H1 (cell line): ENCODE results near the gene SEMA6A. TPM values are rescaled to one million over a fixed set of nuclear protein-coding genes. Genes with fewer than 3 reads are reported as not detected.

ENCODE experiments used
- CBX5 ChIP-seq: fragments of 300-800, 300-1000 bp; sonication (generic); IDR thresholded peaks from 2 replicates; pipeline ENCODE4 v1.7.1; 2016; ENCODE audit warnings: antibody characterized with exemption, low read length, low read depth
- EGR1 ChIP-seq: IDR thresholded peaks from 2 replicates; pipeline ENCODE4 v1.6.1; 2011; ENCODE audit warnings: low read depth, low read length, borderline replicate concordance
- EZH2 ChIP-seq: fragments of 200-600 bp; sonication (generic); IDR thresholded peaks from 2 replicates; pipeline ENCODE4 v1.7.1; 2012; ENCODE audit warnings: low read depth, mild to moderate bottlenecking, moderate library complexity, low read length, inconsistent platforms; ENCODE audit not compliant: severe bottlenecking
- GABPA ChIP-seq: IDR thresholded peaks from 2 replicates; pipeline ENCODE4 v1.6.1; 2011; ENCODE audit warnings: mild to moderate bottlenecking, low read length, moderate library complexity, borderline replicate concordance; ENCODE audit not compliant: insufficient read depth
- GTF2F1 ChIP-seq: IDR thresholded peaks from 2 replicates; pipeline ENCODE4 v1.6.1; 2012; ENCODE audit warnings: low read depth, low read length, improper control_type of control experiment, borderline replicate concordance
- HDAC6 ChIP-seq: IDR thresholded peaks from one replicate; pipeline ENCODE4 v1.7.1; 2012; ENCODE audit warnings: low read depth, mild to moderate bottlenecking, inconsistent platforms, low read length, moderate library complexity
- NRF1 ChIP-seq: IDR thresholded peaks from 2 replicates; pipeline ENCODE4 v1.6.1; 2011; ENCODE audit warnings: mild to moderate bottlenecking, low read depth, low read length, improper control_type of control experiment
- RBBP5 ChIP-seq: IDR thresholded peaks from 2 replicates; pipeline ENCODE4 v1.7.1; 2012; ENCODE audit warnings: low read depth, mild to moderate bottlenecking, inconsistent platforms, low read length, moderate library complexity, borderline replicate concordance
- SP4 ChIP-seq: IDR thresholded peaks from 2 replicates; pipeline ENCODE4 v1.6.1; 2012; ENCODE audit warnings: low read length, inconsistent platforms
- TBP ChIP-seq: IDR thresholded peaks from 2 replicates; pipeline ENCODE4 v1.6.1; 2011; ENCODE audit warnings: low read depth, low read length, improper control_type of control experiment
- polyA plus RNA-seq, 7 experiments: library from polyadenylated mRNA; depleted of rRNA in 3 of 7; stranded (reverse) in 5 of 7; unstranded in 2 of 7; fragments of >200 nt in 5 of 7; fragments of 200-250 nt in 2 of 7; gene quantifications; 1 replicate in 5 of 7; 2 replicates in 1 of 7; 4 replicates in 1 of 7; pipeline versions ENCODE4 v1.2.1 to v1.2.3, GENCODE V29; 2011 to 2013; ENCODE audit warnings: missing spikeins in 2 of 7, mixed read lengths in 2 of 7
- total RNA-seq: library from RNA; stranded (reverse); fragmentation: NEBNext Ultra II Directional; extraction: Animal tissue kit (Norgen Biotek cat#: 25700); gene quantifications from 2 replicates; pipeline ENCODE4 v1.2.1, GENCODE V29; 2021
- TF ChIP-seq, protein P1 (sequence below): fragments of 300-600 bp; sonication (generic); IDR thresholded peaks from 2 replicates; pipeline ENCODE4 v1.7.1; 2012; ENCODE audit warnings: low read length, moderate library complexity, mild to moderate bottlenecking, inconsistent platforms; ENCODE audit not compliant: insufficient replicate concordance
- TF ChIP-seq, protein P2 (sequence below): IDR thresholded peaks from 2 replicates; pipeline ENCODE4 v1.6.1; 2012; ENCODE audit warnings: inconsistent platforms

SEMA6A gene
- total and polyA plus RNA-seq, 2 of the 8 experiments (the other 6 are each of a cell fraction or from before 2014, with no cell fraction given): 78.3 to 277 TPM

DNA sequence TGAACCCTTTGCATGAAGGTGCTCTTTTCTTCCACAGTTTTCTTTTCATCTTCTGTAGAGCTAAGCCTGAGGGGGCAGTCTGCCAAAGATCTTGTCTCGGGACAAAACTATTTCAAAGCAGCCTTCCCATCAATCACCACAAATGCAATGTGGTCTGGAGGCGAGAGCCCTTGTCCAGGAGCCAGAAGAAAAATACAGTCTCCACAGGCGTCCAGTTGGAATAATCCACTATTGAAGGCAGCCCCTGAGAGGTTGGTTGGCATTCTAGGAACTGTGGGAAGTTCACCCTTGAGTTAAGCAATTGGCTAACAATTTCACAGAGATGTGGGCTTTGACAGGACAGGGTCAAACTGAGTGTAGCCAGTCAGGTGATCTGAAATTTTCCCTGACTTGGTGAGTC lies 72.0 kb downstream of the SEMA6A start (continued):
- TF ChIP-seq, protein P1, sequence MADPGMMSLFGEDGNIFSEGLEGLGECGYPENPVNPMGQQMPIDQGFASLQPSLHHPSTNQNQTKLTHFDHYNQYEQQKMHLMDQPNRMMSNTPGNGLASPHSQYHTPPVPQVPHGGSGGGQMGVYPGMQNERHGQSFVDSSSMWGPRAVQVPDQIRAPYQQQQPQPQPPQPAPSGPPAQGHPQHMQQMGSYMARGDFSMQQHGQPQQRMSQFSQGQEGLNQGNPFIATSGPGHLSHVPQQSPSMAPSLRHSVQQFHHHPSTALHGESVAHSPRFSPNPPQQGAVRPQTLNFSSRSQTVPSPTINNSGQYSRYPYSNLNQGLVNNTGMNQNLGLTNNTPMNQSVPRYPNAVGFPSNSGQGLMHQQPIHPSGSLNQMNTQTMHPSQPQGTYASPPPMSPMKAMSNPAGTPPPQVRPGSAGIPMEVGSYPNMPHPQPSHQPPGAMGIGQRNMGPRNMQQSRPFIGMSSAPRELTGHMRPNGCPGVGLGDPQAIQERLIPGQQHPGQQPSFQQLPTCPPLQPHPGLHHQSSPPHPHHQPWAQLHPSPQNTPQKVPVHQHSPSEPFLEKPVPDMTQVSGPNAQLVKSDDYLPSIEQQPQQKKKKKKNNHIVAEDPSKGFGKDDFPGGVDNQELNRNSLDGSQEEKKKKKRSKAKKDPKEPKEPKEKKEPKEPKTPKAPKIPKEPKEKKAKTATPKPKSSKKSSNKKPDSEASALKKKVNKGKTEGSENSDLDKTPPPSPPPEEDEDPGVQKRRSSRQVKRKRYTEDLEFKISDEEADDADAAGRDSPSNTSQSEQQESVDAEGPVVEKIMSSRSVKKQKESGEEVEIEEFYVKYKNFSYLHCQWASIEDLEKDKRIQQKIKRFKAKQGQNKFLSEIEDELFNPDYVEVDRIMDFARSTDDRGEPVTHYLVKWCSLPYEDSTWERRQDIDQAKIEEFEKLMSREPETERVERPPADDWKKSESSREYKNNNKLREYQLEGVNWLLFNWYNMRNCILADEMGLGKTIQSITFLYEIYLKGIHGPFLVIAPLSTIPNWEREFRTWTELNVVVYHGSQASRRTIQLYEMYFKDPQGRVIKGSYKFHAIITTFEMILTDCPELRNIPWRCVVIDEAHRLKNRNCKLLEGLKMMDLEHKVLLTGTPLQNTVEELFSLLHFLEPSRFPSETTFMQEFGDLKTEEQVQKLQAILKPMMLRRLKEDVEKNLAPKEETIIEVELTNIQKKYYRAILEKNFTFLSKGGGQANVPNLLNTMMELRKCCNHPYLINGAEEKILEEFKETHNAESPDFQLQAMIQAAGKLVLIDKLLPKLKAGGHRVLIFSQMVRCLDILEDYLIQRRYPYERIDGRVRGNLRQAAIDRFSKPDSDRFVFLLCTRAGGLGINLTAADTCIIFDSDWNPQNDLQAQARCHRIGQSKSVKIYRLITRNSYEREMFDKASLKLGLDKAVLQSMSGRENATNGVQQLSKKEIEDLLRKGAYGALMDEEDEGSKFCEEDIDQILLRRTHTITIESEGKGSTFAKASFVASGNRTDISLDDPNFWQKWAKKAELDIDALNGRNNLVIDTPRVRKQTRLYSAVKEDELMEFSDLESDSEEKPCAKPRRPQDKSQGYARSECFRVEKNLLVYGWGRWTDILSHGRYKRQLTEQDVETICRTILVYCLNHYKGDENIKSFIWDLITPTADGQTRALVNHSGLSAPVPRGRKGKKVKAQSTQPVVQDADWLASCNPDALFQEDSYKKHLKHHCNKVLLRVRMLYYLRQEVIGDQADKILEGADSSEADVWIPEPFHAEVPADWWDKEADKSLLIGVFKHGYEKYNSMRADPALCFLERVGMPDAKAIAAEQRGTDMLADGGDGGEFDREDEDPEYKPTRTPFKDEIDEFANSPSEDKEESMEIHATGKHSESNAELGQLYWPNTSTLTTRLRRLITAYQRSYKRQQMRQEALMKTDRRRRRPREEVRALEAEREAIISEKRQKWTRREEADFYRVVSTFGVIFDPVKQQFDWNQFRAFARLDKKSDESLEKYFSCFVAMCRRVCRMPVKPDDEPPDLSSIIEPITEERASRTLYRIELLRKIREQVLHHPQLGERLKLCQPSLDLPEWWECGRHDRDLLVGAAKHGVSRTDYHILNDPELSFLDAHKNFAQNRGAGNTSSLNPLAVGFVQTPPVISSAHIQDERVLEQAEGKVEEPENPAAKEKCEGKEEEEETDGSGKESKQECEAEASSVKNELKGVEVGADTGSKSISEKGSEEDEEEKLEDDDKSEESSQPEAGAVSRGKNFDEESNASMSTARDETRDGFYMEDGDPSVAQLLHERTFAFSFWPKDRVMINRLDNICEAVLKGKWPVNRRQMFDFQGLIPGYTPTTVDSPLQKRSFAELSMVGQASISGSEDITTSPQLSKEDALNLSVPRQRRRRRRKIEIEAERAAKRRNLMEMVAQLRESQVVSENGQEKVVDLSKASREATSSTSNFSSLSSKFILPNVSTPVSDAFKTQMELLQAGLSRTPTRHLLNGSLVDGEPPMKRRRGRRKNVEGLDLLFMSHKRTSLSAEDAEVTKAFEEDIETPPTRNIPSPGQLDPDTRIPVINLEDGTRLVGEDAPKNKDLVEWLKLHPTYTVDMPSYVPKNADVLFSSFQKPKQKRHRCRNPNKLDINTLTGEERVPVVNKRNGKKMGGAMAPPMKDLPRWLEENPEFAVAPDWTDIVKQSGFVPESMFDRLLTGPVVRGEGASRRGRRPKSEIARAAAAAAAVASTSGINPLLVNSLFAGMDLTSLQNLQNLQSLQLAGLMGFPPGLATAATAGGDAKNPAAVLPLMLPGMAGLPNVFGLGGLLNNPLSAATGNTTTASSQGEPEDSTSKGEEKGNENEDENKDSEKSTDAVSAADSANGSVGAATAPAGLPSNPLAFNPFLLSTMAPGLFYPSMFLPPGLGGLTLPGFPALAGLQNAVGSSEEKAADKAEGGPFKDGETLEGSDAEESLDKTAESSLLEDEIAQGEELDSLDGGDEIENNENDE: no peak
- TF ChIP-seq NRF1 (no peak), EZH2 (no peak), EGR1 (no peak), RBBP5 (no peak), HDAC6 (no peak), GABPA (no peak), TBP (no peak), GTF2F1 (no peak), CBX5 (no peak), SP4 (no peak)
- TF ChIP-seq, protein P2, sequence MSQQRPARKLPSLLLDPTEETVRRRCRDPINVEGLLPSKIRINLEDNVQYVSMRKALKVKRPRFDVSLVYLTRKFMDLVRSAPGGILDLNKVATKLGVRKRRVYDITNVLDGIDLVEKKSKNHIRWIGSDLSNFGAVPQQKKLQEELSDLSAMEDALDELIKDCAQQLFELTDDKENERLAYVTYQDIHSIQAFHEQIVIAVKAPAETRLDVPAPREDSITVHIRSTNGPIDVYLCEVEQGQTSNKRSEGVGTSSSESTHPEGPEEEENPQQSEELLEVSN: no peak
